HG02938 (cell line): ENCODE results near the gene RNF7.
"Not testable (repeated sequence)": the region's sequence is repeated elsewhere in the genome, so short reads cannot be mapped to it uniquely, and the experiment has no call there.

Experiments
- ATAC-seq: cut with Tn5 transposase; IDR thresholded peaks from one replicate; pipeline ENCODE4 v1.9.1; 2021; ENCODE audit warnings: mild to moderate bottlenecking, moderate library complexity; ENCODE audit not compliant: unreplicated experiment

RNF7 gene

GRCh38 chr3:141735176-141735575 lies 2.9 kb upstream of the RNF7 start:
- ATAC-seq, result no peak

- no peak for ATAC-seq
Measured at GRCh38 chr3:141735770-141736465, 2.2 kb upstream of the RNF7 start.

- ATAC-seq, result no peak
Measured at GRCh38 chr3:141737093-141737492, 1.0 kb upstream of the RNF7 start.

GRCh38 chr3:141737678-141738021 lies 448 bp upstream of the RNF7 start:
- ATAC-seq, result no peak

- ATAC-seq, result no peak
Measured at GRCh38 chr3:141738891-141739363, 829 bp downstream of the RNF7 start.

- no peak for ATAC-seq
Measured at GRCh38 chr3:141739731-141740130, 1.6 kb downstream of the RNF7 start.

- ATAC-seq, result no peak
Measured at GRCh38 chr3:141740349-141740748, 2.3 kb downstream of the RNF7 start.

GRCh38 chr3:141743305-141743704 lies 5.2 kb downstream of the RNF7 start:
- no peak for ATAC-seq

GRCh38 chr3:141746962-141747361 lies 8.9 kb downstream of the RNF7 start:
- no peak for ATAC-seq

- ATAC-seq, result no peak
Measured at GRCh38 chr3:141753399-141753798, 15.3 kb downstream of the RNF7 start.

GRCh38 chr3:141754032-141754431 lies 15.9 kb downstream of the RNF7 start:
- ATAC-seq, result no peak

- ATAC-seq, result not testable (repeated sequence)
Measured at GRCh38 chr3:141762552-141762951, 24.5 kb downstream of the RNF7 start.

GRCh38 chr3:141763088-141763750 lies 25.1 kb downstream of the RNF7 start, which contains the start of gene GRK7:
Gene GRK7 (plus strand): TSS chr3:141763408. CDS start chr3:141778285, 14,877 bp downstream.
- no peak for ATAC-seq

GRCh38 chr3:141764045-141764444 lies 25.9 kb downstream of the RNF7 start:
- no peak for ATAC-seq

GRCh38 chr3:141764465-141764864 lies 26.4 kb downstream of the RNF7 start:
- no peak for ATAC-seq

GRCh38 chr3:141764986-141765385 lies 26.9 kb downstream of the RNF7 start:
- no peak for ATAC-seq

- no peak for ATAC-seq
Measured at GRCh38 chr3:141767066-141767465, 29.0 kb downstream of the RNF7 start.

- ATAC-seq, result no peak
Measured at GRCh38 chr3:141769221-141769894, 31.3 kb downstream of the RNF7 start.

GRCh38 chr3:141773676-141774075 lies 35.6 kb downstream of the RNF7 start:
- no peak for ATAC-seq

GRCh38 chr3:141776376-141776775 lies 38.3 kb downstream of the RNF7 start:
- ATAC-seq, result no peak

GRCh38 chr3:141776885-141777284 lies 38.8 kb downstream of the RNF7 start:
- no peak for ATAC-seq
